ENCODE results near the gene MRAP. TPM values are rescaled to one million over a fixed set of nuclear protein-coding genes. Genes with fewer than 3 reads are reported as not detected.

Gene MRAP
- total RNA-seq, 4 donors from 2014 or later: not detected

DNA sequence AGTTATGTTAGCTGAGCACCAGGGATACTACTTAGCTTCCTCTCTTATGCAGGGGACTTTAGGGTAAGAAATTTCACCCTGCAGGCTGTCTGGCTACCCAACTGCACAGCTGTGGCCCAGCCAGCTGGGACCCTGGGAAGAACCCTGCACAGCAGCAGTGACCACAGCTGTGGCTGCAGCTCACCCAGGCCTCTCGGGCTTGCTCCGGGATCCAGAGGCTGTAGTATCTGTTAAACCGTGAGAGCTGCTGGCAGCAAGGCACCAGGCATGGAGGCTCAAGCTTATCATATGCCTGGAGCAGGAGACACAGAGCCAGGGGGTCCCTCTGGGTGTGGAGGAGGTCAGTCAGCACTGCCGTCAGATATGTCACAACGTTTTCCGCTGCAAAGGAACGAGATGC is 53.9 kb downstream of the MRAP start:
- Histone ChIP-seq H3K27me3 (no peaks in the 10 kb centered on the region), H3K36me3 (peaks cover 88 to 100% (median 97%) of the 10 kb centered on the region in 4 donors), H3K9me3 (no peaks in the 10 kb centered on the region), H3K27ac (replicated peaks in 1 of 4) (no peak overlapping the region), H3K4me3 (no peak overlapping the region), H3K4me1 (no peaks in the 10 kb centered on the region)
- no peak for TF ChIP-seq POLR2AphosphoS5 (IDR thresholded peaks at IDR 0.05)
- TF ChIP-seq POLR2A (IDR thresholded peaks at IDR 0.05; ENCODE audit: low read depth): no peak
- no peak for TF ChIP-seq EP300 (IDR thresholded peaks at IDR 0.05)
- TF ChIP-seq CTCF (IDR thresholded peaks at IDR 0.05): no peak
- WGBS: 83% methylated on average over 4 of the region's 7 CpGs
- intact Hi-C loops (cut with DNase I): no loop called here
- no peak for DNase-seq (ENCODE audit: extremely low spot score)

DNA sequence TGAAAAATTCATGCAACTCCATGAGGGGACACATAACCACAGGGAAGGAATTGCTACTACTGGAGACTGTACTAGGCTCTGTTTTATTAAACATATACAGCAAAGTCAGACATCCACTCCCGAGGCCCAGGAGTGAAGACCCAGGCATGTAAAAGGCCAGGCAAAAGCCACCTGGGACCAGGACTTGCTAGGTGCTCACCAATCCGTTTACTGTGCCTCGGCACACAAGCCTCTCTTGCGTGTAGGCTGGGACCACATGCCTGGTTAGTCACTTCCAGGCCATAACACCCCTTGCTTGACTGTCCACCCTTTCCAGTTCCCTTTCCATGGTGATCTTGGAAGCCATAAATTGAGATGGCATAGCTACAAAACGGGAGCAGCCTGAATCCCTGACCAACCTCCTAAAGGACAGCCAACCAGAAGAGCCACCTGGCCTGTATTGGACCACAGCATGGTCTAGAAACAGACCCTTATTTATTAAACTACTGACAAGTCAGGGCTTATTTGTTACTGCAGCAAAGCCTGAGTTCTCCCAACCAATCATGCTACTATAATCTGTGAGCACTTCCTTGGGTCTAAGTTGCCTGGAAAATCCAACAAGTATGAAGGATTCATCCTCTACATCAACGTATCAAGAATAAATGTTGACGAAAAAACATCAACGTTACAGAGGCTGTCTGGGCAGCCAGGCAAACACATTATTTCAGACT is 54.5 kb downstream of the MRAP start:
- TF ChIP-seq CTCF (IDR thresholded peaks at IDR 0.05): no peak
- no peak for TF ChIP-seq POLR2AphosphoS5 (IDR thresholded peaks at IDR 0.05)
- TF ChIP-seq EP300 (IDR thresholded peaks at IDR 0.05): no peak
- TF ChIP-seq POLR2A (IDR thresholded peaks at IDR 0.05; ENCODE audit: low read depth): no peak
- Histone ChIP-seq H3K4me3 (no peak overlapping the region), H3K27me3 (no peaks in the 10 kb centered on the region), H3K27ac (replicated peaks in 1 of 4) (no peak overlapping the region), H3K36me3 (peaks cover 83 to 100% (median 97%) of the 10 kb centered on the region in 4 donors), H3K4me1 (no peaks in the 10 kb centered on the region), H3K9me3 (no peaks in the 10 kb centered on the region)
- intact Hi-C loops (cut with DNase I): no loop called here
- no peak for DNase-seq (ENCODE audit: extremely low spot score)
- 93% methylated on average over 7 of the region's 8 CpGs for WGBS

GRCh38 chr21:32356874-32357395 is 58.3 kb downstream of the MRAP start:
- Histone ChIP-seq H3K36me3 (peaks cover 83 to 100% (median 97%) of the 10 kb centered on the region in 4 donors), H3K27me3 (no peaks in the 10 kb centered on the region), H3K4me1 (no peaks in the 10 kb centered on the region), H3K9me3 (no peaks in the 10 kb centered on the region), H3K4me3 (no peak overlapping the region), H3K27ac (replicated peaks in 1 of 4) (no peak overlapping the region)
- 91% methylated on average over 1 of the region's 1 CpG for WGBS
- no peak for DNase-seq (ENCODE audit: extremely low spot score)
- TF ChIP-seq CTCF (IDR thresholded peaks at IDR 0.05) (no peak), POLR2AphosphoS5 (IDR thresholded peaks at IDR 0.05) (no peak), POLR2A (IDR thresholded peaks at IDR 0.05; ENCODE audit: low read depth) (no peak), EP300 (IDR thresholded peaks at IDR 0.05) (no peak)
- intact Hi-C loops (cut with DNase I): no loop called here

GRCh38 chr21:32359719-32360260 is 61.1 kb downstream of the MRAP start:
- intact Hi-C loops (cut with DNase I): no loop called here

More at GRCh38 chr21:32359719-32360260, 61.1 kb downstream of the MRAP start:
- peaks cover 6 to 13% (median 7%) of the 10 kb centered on the region in 4 donors for H3K4me1 ChIP-seq
- no peak overlapping the region for H3K27ac ChIP-seq (replicated peaks in 1 of 4)
- TF ChIP-seq CTCF (IDR thresholded peaks at IDR 0.05) (no peak), EP300 (IDR thresholded peaks at IDR 0.05) (no peak), POLR2A (IDR thresholded peaks at IDR 0.05; ENCODE audit: low read depth) (no peak), POLR2AphosphoS5 (IDR thresholded peaks at IDR 0.05) (no peak)
- 62% methylated on average over 7 of the region's 7 CpGs for WGBS
- no peak for DNase-seq (ENCODE audit: extremely low spot score)
- H3K9me3 ChIP-seq: no peaks in the 10 kb centered on the region
- no peak overlapping the region for H3K4me3 ChIP-seq
- no peaks in the 10 kb centered on the region for H3K27me3 ChIP-seq
- peaks cover 74 to 100% (median 93%) of the 10 kb centered on the region in 4 donors for H3K36me3 ChIP-seq
